Measurements from ENCODE around the gene LRBA. TPM values are rescaled to one million over a fixed set of nuclear protein-coding genes. Genes with fewer than 3 reads are reported as not detected.

The LRBA gene
- total and polyA plus RNA-seq, 8 donors, result 7.3 to 156 (median 73.9) TPM

DNA sequence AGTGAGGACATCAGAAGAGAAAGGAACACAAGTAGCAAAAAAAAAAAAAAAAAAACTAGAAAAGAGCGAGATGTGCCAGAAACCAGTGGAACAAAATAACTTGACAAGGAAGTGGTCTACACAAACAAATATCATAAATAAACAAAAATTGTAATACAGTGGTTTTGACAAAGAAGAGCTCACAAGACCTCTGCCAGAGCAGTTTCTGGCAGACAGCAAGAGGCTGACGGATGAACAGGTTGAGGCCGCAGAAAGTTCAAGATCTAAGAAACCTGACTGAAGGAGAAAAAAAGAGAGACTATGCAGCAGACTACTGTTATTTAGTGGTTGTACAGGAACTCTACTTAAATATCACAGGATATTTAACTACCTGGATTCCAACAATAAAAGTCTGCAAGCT lies 367.0 kb downstream of the LRBA start:
- H3K9me3 ChIP-seq, result no peaks in the 10 kb centered on the region
- intact Hi-C loops (cut with DNase I; ENCODE audit: low total_unique reads), result no loop called here
- no peak for DNase-seq
- H3K4me3 ChIP-seq, result no peak overlapping the region
- H3K4me1 ChIP-seq, result no peaks in the 10 kb centered on the region
- no peaks in the 10 kb centered on the region for H3K36me3 ChIP-seq
- TF ChIP-seq CTCF (IDR thresholded peaks at IDR 0.05), result no peak
- no peak for TF ChIP-seq POLR2AphosphoS5 (IDR thresholded peaks at IDR 0.05)
- 85 to 94% (median 90%) methylated on average over 3 of the region's 3 CpGs for WGBS, 5 donors
- no peak overlapping the region for H3K27ac ChIP-seq
- no peaks in the 10 kb centered on the region for H3K27me3 ChIP-seq

- 81 to 93% (median 85%) methylated on average over 1 of the region's 1 CpG for WGBS, 5 donors
- intact Hi-C loops (cut with DNase I; ENCODE audit: low total_unique reads), result no loop called here
- Histone ChIP-seq H3K36me3 (no peaks in the 10 kb centered on the region), H3K4me3 (no peak overlapping the region), H3K27me3 (no peaks in the 10 kb centered on the region), H3K4me1 (no peaks in the 10 kb centered on the region), H3K27ac (no peak overlapping the region), H3K9me3 (no peaks in the 10 kb centered on the region)
- no peak for DNase-seq
- no peak for TF ChIP-seq CTCF (IDR thresholded peaks at IDR 0.05)
- no peak for TF ChIP-seq POLR2A (IDR thresholded peaks at IDR 0.05)
- TF ChIP-seq POLR2AphosphoS5 (IDR thresholded peaks at IDR 0.05), result no peak
- no peak for TF ChIP-seq EP300 (IDR thresholded peaks at IDR 0.05)
Measured at GRCh38 chr4:150647008-150647407, 368.1 kb downstream of the LRBA start.

DNA sequence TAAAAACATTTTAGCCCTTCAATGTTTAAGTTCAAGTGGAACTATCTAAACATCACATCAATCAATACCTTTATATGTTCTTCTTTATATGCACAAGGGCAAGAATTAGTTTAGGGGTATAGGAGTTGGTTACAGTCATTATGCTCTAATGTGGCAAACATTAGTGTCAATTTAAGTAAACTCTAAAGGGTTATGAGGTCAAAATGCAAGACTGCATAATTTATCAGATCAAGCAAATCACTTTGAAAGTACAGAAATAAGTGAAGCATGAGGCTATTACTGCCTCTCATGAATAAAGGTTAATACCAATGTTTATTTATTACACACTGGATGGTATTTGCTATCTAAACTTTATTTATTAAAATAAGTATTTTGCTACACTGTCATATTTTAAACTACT lies 373.5 kb downstream of the LRBA start:
- no peaks in the 10 kb centered on the region for H3K36me3 ChIP-seq
- H3K9me3 ChIP-seq, result no peaks in the 10 kb centered on the region
- H3K4me3 ChIP-seq, result no peak overlapping the region
- TF ChIP-seq CTCF (IDR thresholded peaks at IDR 0.05), result no peak
- no peak for TF ChIP-seq EP300 (IDR thresholded peaks at IDR 0.05)
- TF ChIP-seq POLR2AphosphoS5 (IDR thresholded peaks at IDR 0.05), result no peak
- TF ChIP-seq POLR2A (IDR thresholded peaks at IDR 0.05), result no peak
- H3K4me1 ChIP-seq, result no peaks in the 10 kb centered on the region
- H3K27me3 ChIP-seq, result no peaks in the 10 kb centered on the region
- no peak overlapping the region for H3K27ac ChIP-seq
- intact Hi-C loops (cut with DNase I; ENCODE audit: low total_unique reads), result no loop called here
- no peak for DNase-seq

DNA sequence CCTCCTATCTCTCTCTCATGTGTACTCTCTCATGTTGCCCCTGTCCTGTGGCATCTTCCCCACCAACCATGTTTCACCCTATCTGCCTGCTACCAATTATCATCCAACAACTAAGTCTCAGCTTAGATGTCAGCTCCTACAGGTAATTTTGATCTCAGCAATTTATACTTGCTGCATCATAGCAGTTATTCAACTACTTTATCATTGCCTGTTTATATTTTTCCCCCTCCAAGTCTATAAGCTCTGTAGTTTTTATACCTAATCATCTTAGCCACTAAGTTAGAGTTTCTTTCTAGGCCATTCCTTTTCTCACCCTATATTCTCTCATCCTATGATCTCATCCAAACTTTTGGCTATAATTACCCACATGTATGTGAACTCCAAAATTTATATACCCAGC lies 382.4 kb downstream of the LRBA start:
- Histone ChIP-seq H3K9me3 (peaks cover 0 to 13% (median 3%) of the 10 kb centered on the region in 4 donors), H3K27me3 (no peaks in the 10 kb centered on the region), H3K27ac (no peak overlapping the region), H3K4me1 (no peaks in the 10 kb centered on the region), H3K36me3 (no peaks in the 10 kb centered on the region), H3K4me3 (no peak overlapping the region)
- intact Hi-C loops (cut with DNase I; ENCODE audit: low total_unique reads), result no loop called here
- no peak for TF ChIP-seq EP300 (IDR thresholded peaks at IDR 0.05)
- TF ChIP-seq POLR2AphosphoS5 (IDR thresholded peaks at IDR 0.05), result no peak
- no peak for TF ChIP-seq CTCF (IDR thresholded peaks at IDR 0.05)
- TF ChIP-seq POLR2A (IDR thresholded peaks at IDR 0.05), result no peak
- no peak for DNase-seq

- Histone ChIP-seq H3K27me3 (no peaks in the 10 kb centered on the region), H3K27ac (no peak overlapping the region), H3K36me3 (no peaks in the 10 kb centered on the region), H3K4me1 (no peaks in the 10 kb centered on the region), H3K4me3 (no peak overlapping the region), H3K9me3 (peaks cover 0 to 4% (median under 1%) of the 10 kb centered on the region in 4 donors)
- WGBS, 5 donors, result 88 to 95% (median 93%) methylated on average over 2 of the region's 2 CpGs
- no peak for DNase-seq
- no peak for TF ChIP-seq POLR2AphosphoS5 (IDR thresholded peaks at IDR 0.05)
- no peak for TF ChIP-seq EP300 (IDR thresholded peaks at IDR 0.05)
- no peak for TF ChIP-seq POLR2A (IDR thresholded peaks at IDR 0.05)
- no peak for TF ChIP-seq CTCF (IDR thresholded peaks at IDR 0.05)
- intact Hi-C loops (cut with DNase I; ENCODE audit: low total_unique reads), result no loop called here
Measured at GRCh38 chr4:150628073-150628472, 387.0 kb downstream of the LRBA start.

All from stomach (tissue), 9 donors.